GM18873 (cell line): Measurements from ENCODE around the gene FMNL2.

Experiments
- ATAC-seq: cut with Tn5 transposase; IDR thresholded peaks from one replicate; pipeline ENCODE4 v1.9.1; 2021; ENCODE audit warnings: mild to moderate bottlenecking, moderate library complexity, moderate number of reproducible peaks; ENCODE audit not compliant: unreplicated experiment, low FRiP score

The FMNL2 gene

DNA sequence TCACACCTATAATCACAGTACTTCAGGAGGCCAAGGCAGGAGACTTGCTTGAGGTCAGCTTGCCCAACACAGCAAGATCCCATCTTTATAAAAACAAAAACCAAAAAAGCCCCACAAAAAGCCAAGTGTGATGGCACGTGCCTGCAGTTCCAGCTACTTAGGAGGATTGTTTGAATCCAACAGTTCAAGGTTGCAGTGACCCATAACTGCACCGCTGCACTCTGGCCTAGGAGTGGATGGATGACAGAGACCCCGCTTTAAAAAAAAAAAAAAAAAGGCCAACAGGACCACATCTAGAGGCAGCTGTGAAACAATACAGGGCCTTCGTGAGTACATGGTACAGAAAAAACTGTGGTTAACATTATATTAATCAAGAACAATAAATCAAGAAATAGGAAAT, 326.1 kb downstream of the FMNL2 start:
- ATAC-seq, result no peak

DNA sequence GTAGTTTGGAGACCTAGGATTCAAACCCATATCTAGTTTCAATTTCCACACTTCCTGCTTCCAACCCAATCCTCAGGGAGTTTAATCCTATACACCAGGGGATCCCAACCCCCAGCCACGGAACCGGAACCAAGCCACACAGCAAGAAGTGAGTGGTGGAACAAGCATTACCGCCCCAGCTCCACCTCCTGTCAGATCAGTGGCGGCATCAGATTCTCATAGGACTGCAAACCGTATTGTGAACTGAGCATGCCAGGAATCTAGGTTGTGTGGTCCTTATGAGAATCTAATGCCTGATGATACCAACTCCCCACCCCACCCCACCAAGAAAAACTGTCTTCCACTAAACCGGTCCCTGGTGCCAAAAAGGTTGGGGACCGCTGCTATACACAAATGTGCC, 329.8 kb downstream of the FMNL2 start:
- no peak for ATAC-seq

DNA sequence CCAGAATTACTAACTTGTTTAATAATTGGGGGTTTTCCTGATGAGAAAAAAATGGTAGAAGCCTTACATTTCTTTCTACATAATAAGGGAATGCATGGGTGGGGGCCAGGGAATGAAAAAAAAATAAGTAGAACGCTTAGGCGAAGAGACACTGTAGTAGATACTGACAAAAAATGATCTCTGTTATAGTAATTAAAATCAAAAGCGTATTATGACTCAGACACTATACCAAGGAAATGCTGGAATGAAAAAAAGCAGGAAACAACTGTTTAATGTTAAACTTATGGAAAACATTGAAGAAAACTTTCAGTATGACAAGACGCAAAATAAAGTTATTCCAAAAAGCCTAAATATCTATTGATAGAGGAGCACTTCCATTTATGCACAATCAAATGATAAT, 339.4 kb downstream of the FMNL2 start:
- no peak for ATAC-seq

DNA sequence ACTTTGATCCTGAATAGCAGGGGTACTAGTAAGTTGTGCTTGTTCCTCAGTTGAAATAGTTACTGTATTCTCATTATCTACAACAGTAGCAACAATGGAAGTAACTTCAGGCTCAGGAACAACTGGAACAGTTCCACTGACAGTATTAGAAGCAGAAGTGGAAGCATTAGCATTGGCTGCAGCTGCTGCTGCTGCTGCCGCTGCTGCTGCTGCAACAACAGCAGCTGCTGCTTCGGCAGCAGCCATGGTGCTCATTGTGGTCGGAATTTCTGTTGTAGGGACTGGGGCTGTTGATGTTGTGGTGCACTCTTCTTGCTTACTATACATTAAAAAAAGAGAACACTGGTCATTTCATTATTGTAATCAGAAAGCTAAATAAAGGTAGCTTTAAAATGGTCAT, 341.5 kb downstream of the FMNL2 start:
- ATAC-seq, result no peak

DNA sequence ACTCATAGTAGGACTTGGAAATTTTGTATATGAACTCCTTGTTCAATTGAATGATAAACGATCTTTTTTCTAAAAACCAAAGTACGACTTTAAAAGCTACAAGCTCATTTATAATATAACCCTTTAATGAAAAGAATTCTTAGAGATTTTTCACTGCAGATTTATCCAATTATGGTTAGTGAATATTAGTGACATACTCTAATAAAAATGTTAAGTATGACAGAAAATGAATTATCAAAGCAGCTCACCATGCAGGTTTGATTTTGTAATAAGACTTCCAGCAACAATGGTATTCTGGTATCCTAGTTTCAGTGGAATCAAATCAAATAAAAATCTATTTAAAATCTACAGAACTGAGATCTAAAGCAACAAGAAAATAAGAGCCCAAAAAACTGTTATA, 343.8 kb downstream of the FMNL2 start:
- ATAC-seq, result no peak

DNA sequence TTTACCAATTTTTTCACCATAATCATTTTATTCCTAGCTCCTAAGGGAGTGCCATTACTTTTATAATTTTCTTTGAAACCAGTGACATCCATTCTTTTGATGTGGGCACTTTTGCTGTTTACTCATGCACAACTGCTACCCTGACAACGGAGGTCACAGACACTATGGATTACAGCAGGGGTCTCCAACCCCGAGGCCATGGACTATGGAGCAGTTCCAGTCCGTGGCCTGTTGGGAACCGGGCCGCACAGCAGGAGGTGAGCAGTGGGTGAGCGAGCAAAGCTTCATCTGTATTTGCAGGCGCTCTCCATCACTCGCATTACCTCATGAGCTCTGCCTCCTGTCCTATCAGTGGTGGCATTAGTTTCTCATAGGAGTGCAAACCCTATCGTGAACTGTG, 347.7 kb downstream of the FMNL2 start:
- no peak for ATAC-seq

DNA sequence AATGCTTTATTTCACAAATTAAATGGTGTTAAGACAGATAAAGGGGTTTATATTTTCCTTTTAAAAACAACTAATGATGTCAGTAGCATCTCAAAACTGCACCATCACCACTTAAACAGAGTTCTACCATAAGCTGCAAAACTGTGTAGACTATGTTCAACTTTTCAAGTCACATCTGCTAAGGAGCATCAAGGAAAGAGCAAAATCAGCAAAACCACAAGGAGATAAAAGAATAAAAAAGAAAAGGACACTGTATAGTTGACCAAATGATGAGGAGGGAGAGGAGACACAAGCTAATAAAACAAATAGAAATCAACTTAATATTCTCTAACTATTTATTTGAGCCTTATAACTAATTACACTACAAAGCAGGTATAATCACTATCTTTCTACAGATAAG, 348.4 kb downstream of the FMNL2 start:
- no peak for ATAC-seq

DNA sequence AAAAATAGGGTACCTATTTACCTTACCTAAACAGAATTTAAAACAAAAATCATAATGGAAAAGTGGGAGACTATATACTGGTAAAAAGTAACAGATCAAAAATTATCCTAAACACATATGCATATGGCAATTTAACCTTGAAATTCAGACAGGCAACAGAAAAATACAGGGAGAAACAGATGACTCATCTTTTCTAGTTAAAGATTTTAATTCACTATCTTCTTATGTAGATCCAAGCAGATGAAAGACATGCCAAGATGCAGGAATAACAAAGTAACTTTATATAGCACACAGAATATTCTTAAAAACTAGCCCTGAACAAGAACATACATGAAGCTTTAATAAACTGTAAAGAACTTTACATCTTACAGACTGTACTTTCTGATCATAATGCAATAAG, 351.3 kb downstream of the FMNL2 start:
- no peak for ATAC-seq

DNA sequence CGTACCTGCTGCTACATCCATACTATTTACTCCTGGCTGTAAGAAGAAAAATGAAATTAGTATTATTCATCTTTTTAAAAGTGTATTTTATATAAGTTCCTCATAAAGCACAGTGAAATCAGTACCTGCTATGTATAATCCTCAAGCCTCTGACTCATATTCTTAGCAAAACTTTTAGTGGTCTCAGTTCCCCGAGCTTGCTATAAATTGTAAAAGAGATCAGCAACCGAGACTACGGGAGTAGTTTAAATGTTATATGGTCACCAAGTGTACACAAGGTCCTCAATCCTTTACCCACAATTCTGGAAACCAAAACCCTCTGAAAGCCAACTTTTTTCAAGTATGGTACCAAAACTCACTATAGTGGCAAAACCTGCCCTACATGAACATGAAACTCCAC, 358.1 kb downstream of the FMNL2 start:
- peak; percentile 92 for ATAC-seq

DNA sequence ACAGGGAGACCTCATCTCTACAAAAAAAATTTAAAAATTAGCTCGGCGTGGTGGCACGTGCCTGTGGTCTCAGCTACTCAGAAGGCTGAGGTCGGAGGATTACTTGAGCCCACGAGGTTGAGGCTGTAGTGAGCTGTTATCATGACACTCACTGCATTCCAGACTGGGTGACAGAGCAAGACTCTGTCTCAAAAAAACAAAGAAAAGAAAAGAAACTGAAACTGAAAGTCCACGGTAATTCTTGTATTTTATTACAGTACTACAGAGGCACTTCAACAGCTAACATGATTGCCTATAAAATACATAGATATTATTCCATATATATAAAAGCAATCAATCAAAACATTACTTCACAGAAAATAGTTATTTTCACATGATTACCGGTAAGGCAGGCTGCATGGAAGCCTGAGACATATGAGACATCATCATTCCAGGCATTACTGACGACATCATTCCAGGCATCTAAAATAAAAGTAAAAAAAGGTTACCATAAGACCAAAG, 359.2 kb downstream of the FMNL2 start:
- no peak for ATAC-seq

DNA sequence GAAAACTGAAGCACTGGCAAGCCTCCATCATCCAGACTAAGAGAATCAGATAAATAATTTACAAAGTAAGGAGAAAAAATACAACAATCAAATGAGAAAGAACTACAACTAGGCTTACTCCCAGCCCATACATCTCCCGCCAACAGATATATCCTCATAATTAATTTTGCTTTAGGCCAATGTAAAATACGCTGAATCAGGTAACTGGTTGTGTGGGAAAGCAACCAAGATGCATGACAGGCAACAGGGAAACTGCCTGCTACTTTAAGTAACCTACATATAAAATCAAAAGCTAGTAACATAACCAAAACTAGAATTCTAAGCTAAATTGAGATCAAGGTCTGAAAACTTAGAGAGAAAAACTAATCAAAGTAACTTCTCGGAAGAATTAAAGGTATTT, 360.8 kb downstream of the FMNL2 start:
- ATAC-seq, result no peak

DNA sequence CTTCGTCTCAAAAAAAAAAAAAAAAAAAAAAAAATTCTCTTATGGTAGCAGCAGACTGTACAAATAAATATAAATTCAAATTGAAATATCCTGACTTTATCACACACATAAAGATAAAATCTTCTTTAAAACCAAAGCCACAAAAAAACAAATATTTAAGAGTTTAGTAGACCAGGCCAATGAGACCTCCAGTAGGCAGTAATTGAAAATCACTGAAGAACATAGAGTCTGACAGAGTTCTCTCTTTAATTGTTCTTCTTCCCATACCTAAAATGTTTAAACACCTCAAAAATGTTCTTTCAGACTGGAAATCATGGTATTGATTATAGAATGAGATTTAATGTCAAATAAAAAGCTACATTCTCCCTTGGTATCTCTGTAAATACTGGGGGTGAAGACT, 361.5 kb downstream of the FMNL2 start:
- ATAC-seq, result no peak
